IMR-90 (cell line): Measurements from ENCODE around the gene LRP5. TPM values are rescaled to one million over a fixed set of nuclear protein-coding genes. Genes with fewer than 3 reads are reported as not detected.

ENCODE experiments used
- ATAC-seq: fragments of 200-7000 bp; cut with Tn5 transposase; 2 replicates; pipeline ENCODE4 v1.9.1; 2020; ENCODE audit warnings: low read depth, mild to moderate bottlenecking, moderate library complexity
- BruUV-seq: library from RNA; stranded (reverse); fragments of 400-500 nt; replicated peaks from 2 replicates; lab custom pipeline; 2021; lab: Mats Ljungman, UMichigan
- CTCF ChIA-PET: fragments of 300-600 bp; formaldehyde crosslinking; extraction: SDS; loops from one replicate; lab custom pipeline; 2021; ENCODE audit warnings: antibody characterized with exemption; lab: Yijun Ruan, JAX
- POLR2A ChIA-PET: fragments of 300-600 bp; sonication (Branson Sonifier 250); formaldehyde crosslinking; loops from one replicate; lab custom pipeline; 2022; ENCODE audit warnings: antibody characterized with exemption; ENCODE audit not compliant: unreplicated experiment; lab: Charles Lee
- DNase-seq: peaks from one replicate; pipeline ENCODE4 v3.0.0; 2013
- H2AFZ ChIP-seq: replicated peaks from 2 replicates; pipeline ENCODE3; 2013; ENCODE audit warnings: low read length, mild to moderate bottlenecking; ENCODE audit not compliant: poor library complexity
- H2AK5ac ChIP-seq: 2 replicates; pipeline ENCODE4 v1.6.1; 2013; ENCODE audit warnings: low read depth, low read length, inconsistent platforms
- H2AK9ac ChIP-seq: replicated peaks from 2 replicates; pipeline ENCODE3; 2013; ENCODE audit warnings: mild to moderate bottlenecking, low read depth, low read length, moderate library complexity; ENCODE audit not compliant: poor library complexity
- H2BK120ac ChIP-seq: 2 replicates; pipeline ENCODE4 v1.6.1; 2013; ENCODE audit warnings: low read depth, low read length, inconsistent platforms
- H2BK15ac ChIP-seq: 3 replicates; pipeline ENCODE4 v1.6.1; 2013; ENCODE audit warnings: low read depth, low read length, inconsistent platforms
- H2BK20ac ChIP-seq: 2 replicates; pipeline ENCODE4 v1.6.1; 2013; ENCODE audit warnings: low read depth, mild to moderate bottlenecking, inconsistent platforms, low read length, moderate library complexity
- H2BK5ac ChIP-seq: 2 replicates; pipeline ENCODE4 v1.6.1; 2013; ENCODE audit warnings: mild to moderate bottlenecking, low read depth, low read length, inconsistent platforms; ENCODE audit not compliant: poor library complexity, severe bottlenecking
- H3K14ac ChIP-seq: replicated peaks from 2 replicates; pipeline ENCODE4 v1.6.1; 2013; ENCODE audit warnings: low read depth, low read length, inconsistent platforms
- H3K18ac ChIP-seq: 2 replicates; pipeline ENCODE4 v1.6.1; 2013; ENCODE audit warnings: low read depth, low read length, control low read depth
- H3K23ac ChIP-seq: 2 replicates; pipeline ENCODE4 v1.6.1; 2013; ENCODE audit warnings: low read depth, low read length, inconsistent platforms
- H3K27ac ChIP-seq: 2 replicates; pipeline ENCODE4 v1.5.1; 2013; ENCODE audit warnings: mild to moderate bottlenecking, control low read depth, low read length; ENCODE audit not compliant: insufficient read depth
- H3K27me3 ChIP-seq: 2 replicates; pipeline ENCODE4 v1.6.1; 2013; ENCODE audit warnings: low read length; ENCODE audit not compliant: control insufficient read depth, insufficient read depth
- H3K36me3 ChIP-seq: 2 replicates; pipeline ENCODE4 v1.6.1; 2013; ENCODE audit warnings: low read length, mixed read lengths; ENCODE audit not compliant: control insufficient read depth, insufficient read depth
- H3K4ac ChIP-seq: 2 replicates; pipeline ENCODE4 v1.6.1; 2013; ENCODE audit warnings: low read depth, low read length, inconsistent platforms
- H3K4me1 ChIP-seq: 2 replicates; pipeline ENCODE4 v1.6.1; 2013; ENCODE audit warnings: low read length, mixed read lengths; ENCODE audit not compliant: control insufficient read depth, insufficient read depth
- H3K4me2 ChIP-seq: 2 replicates; pipeline ENCODE4 v1.6.1; 2013; ENCODE audit warnings: low read depth, mild to moderate bottlenecking, control low read depth, low read length, moderate library complexity
- H3K4me3 ChIP-seq: 2 replicates; pipeline ENCODE4 v1.5.1; 2013; ENCODE audit warnings: low read depth, mild to moderate bottlenecking, control low read depth, low read length, moderate library complexity; ENCODE audit not compliant: insufficient read depth
- H3K56ac ChIP-seq: 2 replicates; pipeline ENCODE4 v1.6.1; 2013; ENCODE audit warnings: low read length, inconsistent platforms; ENCODE audit not compliant: insufficient read depth; ENCODE audit errors: extremely low read depth
- H3K79me1 ChIP-seq, 2 experiments: 2 replicates each; pipeline ENCODE4 v1.6.1; 2013; ENCODE audit warnings: low read length in 2 of 2, inconsistent platforms in 1 of 2, low read depth in 1 of 2
- H3K9ac ChIP-seq: 2 replicates; pipeline ENCODE4 v1.6.1; 2013; ENCODE audit warnings: low read depth, low read length, control low read depth
- H3K9me1 ChIP-seq: 2 replicates; pipeline ENCODE4 v1.6.1; 2013; ENCODE audit warnings: low read length, inconsistent platforms; ENCODE audit not compliant: insufficient read depth
- H3K9me3 ChIP-seq: 2 replicates; pipeline ENCODE4 v1.6.1; 2013; ENCODE audit warnings: low read length; ENCODE audit not compliant: control insufficient read depth, insufficient read depth
- H4K20me1 ChIP-seq: 2 replicates; pipeline ENCODE4 v1.6.1; 2013; ENCODE audit warnings: low read length, inconsistent platforms; ENCODE audit not compliant: insufficient read depth
- H4K5ac ChIP-seq: 2 replicates; pipeline ENCODE4 v1.6.1; 2013; ENCODE audit warnings: mild to moderate bottlenecking, low read depth, low read length, control low read depth
- H4K8ac ChIP-seq, 2 experiments: 2 replicates each; pipeline ENCODE4 v1.6.1; 2013; ENCODE audit warnings: low read depth in 2 of 2, low read length in 2 of 2, control low read depth in 1 of 2, inconsistent platforms in 1 of 2
- H4K91ac ChIP-seq: 2 replicates; pipeline ENCODE4 v1.6.1; 2013; ENCODE audit warnings: low read depth, low read length, inconsistent platforms; ENCODE audit not compliant: insufficient read depth
- RCOR1 ChIP-seq: IDR thresholded peaks from 2 replicates; pipeline ENCODE4 v1.6.1; 2012; ENCODE audit warnings: mild to moderate bottlenecking, low read length, improper control_type of control experiment; ENCODE audit not compliant: insufficient replicate concordance
- WGBS, 2 experiments: methylation state at CpG; one replicate each; pipeline versions ENCODE4 v1.1.5 to v1.1.7; 2013; ENCODE audit warnings: missing lambda C conversion rate in 2 of 2; ENCODE audit not compliant: insufficient read length in 1 of 2; ENCODE audit errors: extremely low coverage in 2 of 2; 5-methylcytosine and 5-hydroxymethylcytosine counted together
- dilution Hi-C: fragments of 300-500 bp; cut with HindIII; formaldehyde crosslinking; loops from one replicate; pipeline ENCODE4 v1.14.3; 2018; ENCODE audit warnings: low sequenced_read_pairs; ENCODE audit not compliant: unreplicated experiment
- in situ Hi-C: fragments of 300-500 bp; cut with MboI; formaldehyde crosslinking; loops from 3 replicates; pipeline ENCODE4 v1.14.3; 2019; ENCODE audit warnings: low sequenced_read_pairs, inconsistent platforms, mixed read lengths
- intact Hi-C: fragments of 100-400 bp; cut with micrococcal nuclease; formaldehyde crosslinking; loops from 2 replicates; pipeline ENCODE4 v1.10.0; 2022
- polyA plus RNA-seq, 3 experiments: library from polyadenylated mRNA; depleted of rRNA; stranded (reverse); fragments of >200 nt; gene quantifications; 2 replicates each; pipeline ENCODE4 v1.2.3, GENCODE V29; 2012; ENCODE audit warnings: low replicate concordance in 1 of 3
- total RNA-seq: library from RNA; depleted of rRNA; stranded (reverse); fragments of >200 nt; gene quantifications from 2 replicates; pipeline ENCODE4 v1.2.3, GENCODE V29; 2012

The LRP5 gene
- total and polyA plus RNA-seq, 2 of the 4 experiments (the other 2 are of a cell fraction): 10.4 to 15.0 TPM

GRCh38 chr11:68327586-68328370 lies 15.4 kb downstream of the LRP5 start:
- ChIA-PET CTCF (no interaction called here), POLR2A (interaction anchor here (0.6 kb wide), 1 partner anchor 69 kb away, joined by 3 read pairs; no protein-coding TSS in a partner anchor)
- H3K27me3 ChIP-seq: no peaks in the 10 kb centered on the region
- 0 out of 2 replicates have a peak, but pooled peaks cover 1% of the 10 kb centered on the region for H3K36me3 ChIP-seq
- no peak overlapping the region for H3K27ac ChIP-seq
- H3K9ac ChIP-seq: no peak overlapping the region
- no peak overlapping the region; the same call in 2 of the 3 replicates for H2BK15ac ChIP-seq
- H2BK20ac ChIP-seq: no peak overlapping the region
- intact Hi-C loops (no loop called here), in situ Hi-C loops (no loop called here), dilution Hi-C loops (no loop called here)
- H3K79me1 ChIP-seq: peaks cover 38 to 63% of the 10 kb centered on the region in 2 experiments
- no peak for ATAC-seq
- no peaks in the 10 kb centered on the region for H3K9me3 ChIP-seq
- no peak overlapping the region; the same call in 1 of the 2 replicates for H3K4ac ChIP-seq
- H3K56ac ChIP-seq: no peak overlapping the region
- H2BK120ac ChIP-seq: no peak overlapping the region
- no peak overlapping the region for H4K5ac ChIP-seq
- H3K23ac ChIP-seq: no peak overlapping the region; the same call in 1 of the 2 replicates
- no peak for DNase-seq
- no peak overlapping the region for H2AK5ac ChIP-seq
- H4K20me1 ChIP-seq: peaks cover 69% of the 10 kb centered on the region
- TF ChIP-seq RCOR1: no peak
- no peak overlapping the region for H3K4me2 ChIP-seq
- H3K14ac ChIP-seq: no peak overlapping the region; the same call in 1 of the 2 replicates
- no peak overlapping the region for H2BK5ac ChIP-seq
- peaks cover 16% of the 10 kb centered on the region for H3K4me1 ChIP-seq
- no peak overlapping the region for H3K4me3 ChIP-seq
- no TSS peak for BruUV-seq
- 50% methylated on average over 4 of the region's 19 CpGs; no CpG with 5 or more reads in 1 of the 2 experiments for WGBS, 2 experiments
- peak overlapping the region; percentile 42 for H2AK9ac ChIP-seq
- H4K8ac ChIP-seq: 0 out of 4 replicates have a peak overlapping the region, but pooled peaks of 1 of the 2 experiments have one; percentile 20
- no peak overlapping the region for H2AFZ ChIP-seq
- H4K91ac ChIP-seq: no peak overlapping the region
- H3K9me1 ChIP-seq: peaks cover 14% of the 10 kb centered on the region
- no peak overlapping the region for H3K18ac ChIP-seq
